Measurements from ENCODE around the gene ADGRF5. TPM values are rescaled to one million over a fixed set of nuclear protein-coding genes. Genes with fewer than 3 reads are reported as not detected.

ADGRF5 gene
- total RNA-seq, 1 donor from 2014 or later: 10.1 TPM

DNA sequence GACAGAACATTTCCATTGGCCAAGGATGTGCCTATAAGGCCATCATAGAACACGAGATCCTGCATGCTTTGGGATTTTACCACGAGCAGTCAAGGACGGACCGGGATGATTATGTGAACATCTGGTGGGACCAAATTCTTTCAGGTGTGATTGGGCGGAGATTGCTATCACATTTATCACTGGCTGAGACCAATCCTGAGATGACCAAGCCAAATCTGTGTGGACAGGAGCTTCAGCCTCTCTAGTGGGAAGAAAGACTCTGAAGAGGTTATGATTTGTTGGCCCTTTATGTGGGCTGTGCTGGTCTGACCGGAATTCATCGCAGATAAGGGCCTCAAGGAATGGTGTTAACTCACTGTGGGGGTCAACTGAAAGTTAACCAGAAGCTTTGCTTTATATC, 102.2 kb downstream of the ADGRF5 start:
- no peak for DNase-seq (ENCODE audit: low spot score)

DNA sequence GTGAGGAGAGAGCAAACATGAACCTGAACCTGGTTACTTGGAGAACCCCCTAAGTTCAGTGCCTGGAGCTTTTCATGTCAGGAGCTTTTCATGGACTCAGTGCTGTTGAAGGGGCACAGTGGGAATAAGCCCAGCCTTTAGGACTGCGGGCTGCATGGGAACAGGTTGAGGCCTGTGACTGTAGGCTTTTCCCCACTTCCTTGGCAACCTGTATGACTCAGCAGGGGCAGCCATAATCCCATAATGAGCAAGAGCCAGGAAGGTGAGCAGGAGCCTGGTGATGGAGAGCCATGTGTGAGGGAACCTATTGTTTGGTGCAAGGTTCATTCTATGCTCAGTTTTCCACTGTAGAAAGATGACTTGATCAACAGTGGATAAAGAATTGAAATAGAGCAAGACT, 105.1 kb downstream of the ADGRF5 start:
- no peak for DNase-seq (ENCODE audit: low spot score)

DNA sequence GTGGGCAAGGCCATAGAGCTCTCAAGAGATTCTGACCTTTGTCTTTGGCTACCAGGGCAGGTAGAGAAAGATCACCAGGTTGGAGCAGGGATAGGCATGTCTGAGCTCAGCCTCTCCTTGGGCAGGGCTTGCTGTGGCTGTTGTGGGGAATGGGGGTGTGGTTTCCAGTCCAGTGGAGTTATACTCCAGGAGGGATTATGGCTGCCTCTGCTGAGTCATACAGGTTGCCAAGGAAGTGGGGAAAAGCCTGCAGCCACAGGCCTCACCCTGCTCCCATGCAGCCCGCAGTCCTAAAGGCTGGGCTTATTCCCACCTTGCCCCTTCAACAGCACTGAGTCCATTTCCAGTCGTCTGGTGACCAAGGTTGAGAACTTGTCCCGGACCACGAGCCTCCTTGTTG, 106.6 kb downstream of the ADGRF5 start:
- DNase-seq (ENCODE audit: low spot score): no peak

DNA sequence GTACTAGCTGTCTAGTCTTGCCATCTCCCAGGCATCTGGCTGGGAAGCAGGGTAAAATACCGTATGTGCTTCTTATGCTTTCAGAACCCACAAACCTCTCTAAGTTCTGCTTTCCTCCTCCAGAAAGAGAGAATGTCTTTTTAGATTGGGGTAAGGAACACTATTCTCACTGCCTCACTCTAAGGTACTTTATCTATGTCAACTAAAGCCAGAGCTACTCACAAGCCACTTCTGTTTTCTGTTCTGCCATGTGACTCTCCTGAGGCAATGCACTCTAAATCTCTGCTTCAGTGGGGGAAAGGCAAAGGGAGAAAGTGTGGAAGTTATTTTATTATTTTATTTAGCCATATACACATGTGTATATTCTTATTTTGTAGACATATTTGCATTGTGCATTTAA, 112.9 kb downstream of the ADGRF5 start:
- no peak for DNase-seq (ENCODE audit: low spot score)

Other genes with a start within 250 kb of the ADGRF5 start
- 1.3 TPM for gene TDRD6, start 234.1 kb downstream of the ADGRF5 start, total RNA-seq
- gene PLA2G7, start 186.6 kb downstream of the ADGRF5 start, total RNA-seq: 1.8 TPM
- gene ANKRD66, start 175.0 kb downstream of the ADGRF5 start, total RNA-seq: not detected
- not detected for gene MEP1A, start 128.5 kb downstream of the ADGRF5 start, total RNA-seq
- gene ADGRF1, start 120.4 kb upstream of the ADGRF5 start, total RNA-seq: 10.4 TPM

All from mucosa of gallbladder (tissue), 1 donor.